Mucosa of gallbladder (tissue), 1 donor: ENCODE measurements around the gene SND1. TPM values are rescaled to one million over a fixed set of nuclear protein-coding genes. Genes with fewer than 3 reads are reported as not detected.
A peak's percentile ranks its signal among the peaks of the same experiment; 100 is the strongest.

Experiments used
- DNase-seq: peaks from one replicate; pipeline ENCODE4 v3.0.0-alpha.2; 2020; ENCODE audit warnings: low spot score
- total RNA-seq: library from RNA; stranded (reverse); gene quantifications from one replicate; pipeline ENCODE4 v1.2.1, GENCODE V29; 2021
- donor health status: DM: no; HTN: no; CAD: no.

Gene SND1
- total RNA-seq, 1 donor from 2014 or later, result 136 TPM

DNA sequence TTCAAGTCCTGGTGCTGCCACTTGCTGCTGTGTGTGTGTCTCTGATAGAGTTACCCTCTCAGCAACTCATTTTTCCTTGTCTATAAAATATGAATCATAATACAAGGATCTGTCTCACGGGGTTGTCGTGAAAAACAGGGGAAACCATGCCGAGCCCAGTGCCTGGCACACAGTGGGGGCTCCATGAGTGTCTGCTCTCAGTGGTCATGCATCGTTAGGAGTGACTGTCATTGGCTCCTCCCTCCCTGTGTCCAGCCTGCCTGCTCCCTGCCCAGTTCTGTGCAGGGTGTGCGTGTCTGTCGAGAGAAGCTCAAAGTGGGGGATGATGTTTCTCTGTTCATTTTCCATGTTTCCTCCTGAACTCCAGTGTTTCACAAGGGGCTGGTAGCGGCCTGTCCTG, 462.8 kb downstream of the SND1 start:
- no peak for DNase-seq

DNA sequence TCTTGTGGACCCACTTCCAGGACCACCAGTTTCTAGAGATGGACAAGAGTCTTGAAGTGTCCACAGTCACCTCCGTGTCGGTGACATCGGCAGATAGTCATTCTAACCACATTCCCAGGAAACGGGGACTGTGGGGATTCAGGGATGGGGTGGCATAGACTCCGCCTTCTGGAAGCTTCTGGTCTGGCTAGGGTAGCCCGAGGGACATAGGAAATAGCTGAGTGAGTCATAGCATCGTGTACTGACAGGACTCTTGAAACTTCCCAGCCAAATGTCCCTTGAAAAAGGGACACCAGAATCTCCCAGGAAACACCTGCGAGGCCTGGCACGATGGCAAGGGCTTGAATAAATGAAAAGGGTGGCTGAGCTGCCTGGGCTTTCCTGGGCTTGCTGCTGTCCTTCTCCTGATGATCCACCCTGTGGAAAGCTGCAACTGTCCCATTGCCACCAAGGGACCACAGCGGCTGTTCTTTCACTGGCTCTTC, 463.4 kb downstream of the SND1 start:
- DNase-seq, result no peak

DNA sequence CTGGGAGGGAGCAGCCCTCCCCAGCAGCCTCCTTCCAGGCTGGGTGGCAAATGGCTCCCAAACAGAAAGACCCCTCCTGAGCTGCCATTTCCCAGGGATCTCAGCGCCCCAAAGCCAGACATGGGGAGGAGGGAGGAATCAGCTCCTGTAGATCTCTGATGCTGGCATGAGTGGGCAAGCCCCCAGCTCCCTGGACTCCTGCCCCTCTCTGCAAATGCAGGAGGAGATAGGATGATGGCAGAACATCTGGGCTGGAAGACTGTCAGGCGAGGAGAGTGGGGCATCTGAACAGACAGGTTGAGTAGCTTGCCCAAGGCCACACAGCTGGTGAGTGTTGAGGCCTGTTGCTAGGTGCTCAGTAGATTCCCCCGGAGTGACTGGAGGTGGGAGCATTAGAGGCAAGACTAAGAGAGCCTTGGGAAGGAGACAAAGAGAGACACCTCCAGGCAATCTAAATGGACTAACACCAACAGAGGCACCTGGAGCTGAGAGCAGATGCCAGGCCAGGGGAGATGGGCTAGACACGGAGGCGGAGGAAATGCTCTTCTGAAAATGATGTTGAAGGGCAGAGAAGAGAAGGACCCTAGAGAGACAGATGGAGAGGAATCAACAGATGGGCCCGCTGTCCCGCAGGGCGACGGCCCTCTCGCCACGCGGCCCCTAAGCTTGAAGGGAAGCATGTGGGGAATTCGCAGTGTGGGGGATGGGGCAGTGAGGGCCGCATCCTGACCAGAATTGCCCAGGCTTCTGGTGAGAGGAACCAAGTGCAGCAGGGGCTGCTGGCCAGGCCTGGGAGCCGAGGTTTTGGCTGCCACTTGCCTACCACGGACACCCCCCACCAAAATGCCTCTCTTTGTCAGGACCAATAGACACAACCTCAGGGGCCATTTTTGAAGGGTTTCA, 464.1 kb downstream of the SND1 start:
- DNase-seq, result no peak

DNA sequence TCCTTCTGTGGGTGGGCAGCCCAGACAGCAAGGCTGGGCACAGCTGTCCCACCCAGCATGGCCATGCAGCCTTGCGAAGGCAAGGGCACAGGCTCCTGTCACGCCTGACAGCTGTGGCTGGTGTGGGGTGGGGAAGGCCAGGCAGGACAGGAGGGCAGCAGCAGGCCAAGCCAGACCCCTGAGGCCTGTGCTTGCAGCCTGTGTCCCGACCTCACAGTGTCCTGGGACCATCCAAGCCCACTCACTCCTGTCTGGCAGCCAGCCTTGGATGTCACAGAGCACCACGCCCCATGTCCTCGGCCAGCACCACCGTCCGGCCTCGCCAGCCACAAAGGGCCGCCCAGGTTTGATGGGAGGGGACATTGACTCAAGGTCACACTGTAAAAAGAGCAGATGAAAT, 464.7 kb downstream of the SND1 start:
- no peak for DNase-seq

DNA sequence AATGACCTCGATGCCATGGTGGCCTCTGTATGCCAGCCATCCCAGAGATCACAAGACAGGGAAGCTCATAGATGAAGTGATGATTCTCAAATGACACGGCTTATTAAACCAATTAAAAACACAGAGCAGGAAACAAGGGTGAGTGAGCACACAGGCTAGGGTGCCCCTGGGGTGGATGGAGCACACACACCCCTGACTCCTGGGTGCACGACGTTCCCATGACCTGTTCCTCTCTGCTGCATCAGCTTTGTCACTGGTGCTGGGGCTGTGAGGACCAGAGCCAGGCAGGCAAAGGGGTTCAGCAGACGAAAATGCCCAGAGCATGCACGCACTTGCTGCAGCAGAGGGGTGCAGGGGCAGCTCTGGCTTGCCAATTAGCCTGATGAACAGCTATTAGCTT, 465.7 kb downstream of the SND1 start:
- DNase-seq, result no peak

DNA sequence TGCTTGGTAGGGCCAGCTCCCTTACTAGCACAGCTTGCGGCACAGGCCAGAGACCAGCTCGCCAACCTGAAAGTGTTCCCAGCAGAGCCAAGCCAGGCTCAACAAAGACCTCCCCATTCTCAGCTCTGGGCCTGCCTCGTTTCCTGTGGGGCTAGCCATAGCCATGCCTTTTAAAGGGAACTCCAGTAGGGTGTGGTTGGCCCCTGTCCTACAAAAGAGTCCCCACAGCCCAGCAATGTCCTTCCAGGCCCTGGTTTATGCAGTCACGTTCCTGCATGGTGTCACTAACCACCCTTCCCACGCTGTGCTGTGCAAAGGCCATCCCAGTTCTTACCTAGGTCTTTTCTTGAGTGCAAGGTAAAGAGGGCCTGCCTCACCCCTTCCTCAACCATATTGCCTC, 467.0 kb downstream of the SND1 start:
- no peak for DNase-seq

DNA sequence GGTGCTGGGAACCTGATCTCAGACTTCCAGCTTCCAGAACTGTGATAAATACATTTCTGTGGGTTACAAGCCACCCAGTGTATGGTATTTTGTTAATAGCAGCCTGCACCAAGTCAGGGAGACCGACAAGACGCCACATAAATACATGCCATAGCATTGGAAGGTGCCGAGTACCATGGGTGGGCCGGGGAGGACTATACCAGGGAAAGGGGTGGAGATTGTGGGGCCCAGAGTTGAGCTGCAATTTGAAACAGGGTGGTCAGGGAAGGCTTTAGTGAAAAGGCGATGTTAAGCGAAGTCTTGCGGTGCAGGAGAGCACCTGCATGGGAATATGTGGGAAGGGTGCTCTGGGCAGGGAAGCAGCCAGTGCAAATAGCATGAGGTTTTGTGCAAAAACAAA, 468.1 kb downstream of the SND1 start:
- no peak for DNase-seq

DNA sequence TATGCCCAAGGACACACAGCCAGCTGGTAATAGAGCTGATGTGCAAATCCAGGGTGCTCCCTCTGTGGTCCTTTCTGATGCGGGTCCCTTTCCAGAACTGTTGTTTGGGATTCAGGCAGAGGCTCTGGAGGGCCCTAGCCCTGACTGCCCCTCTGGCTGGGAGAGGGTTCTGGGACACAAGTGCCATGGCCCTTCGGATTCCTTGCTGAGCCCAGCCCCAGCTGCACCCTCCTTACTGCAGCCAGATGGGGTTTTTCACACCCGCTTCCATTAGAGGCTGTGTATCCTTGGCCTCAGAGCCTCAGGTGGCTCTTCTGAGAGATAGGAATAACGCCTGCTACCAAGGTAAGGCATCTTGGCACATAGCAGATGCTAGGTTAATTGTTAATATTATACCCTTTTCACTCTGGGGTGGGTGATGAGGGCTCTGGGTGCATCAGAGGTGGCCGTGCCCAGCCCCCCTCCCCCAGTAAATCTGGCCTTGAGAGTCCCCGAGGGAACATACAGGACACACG, 469.0 kb downstream of the SND1 start:
- DNase-seq, result no peak

DNA sequence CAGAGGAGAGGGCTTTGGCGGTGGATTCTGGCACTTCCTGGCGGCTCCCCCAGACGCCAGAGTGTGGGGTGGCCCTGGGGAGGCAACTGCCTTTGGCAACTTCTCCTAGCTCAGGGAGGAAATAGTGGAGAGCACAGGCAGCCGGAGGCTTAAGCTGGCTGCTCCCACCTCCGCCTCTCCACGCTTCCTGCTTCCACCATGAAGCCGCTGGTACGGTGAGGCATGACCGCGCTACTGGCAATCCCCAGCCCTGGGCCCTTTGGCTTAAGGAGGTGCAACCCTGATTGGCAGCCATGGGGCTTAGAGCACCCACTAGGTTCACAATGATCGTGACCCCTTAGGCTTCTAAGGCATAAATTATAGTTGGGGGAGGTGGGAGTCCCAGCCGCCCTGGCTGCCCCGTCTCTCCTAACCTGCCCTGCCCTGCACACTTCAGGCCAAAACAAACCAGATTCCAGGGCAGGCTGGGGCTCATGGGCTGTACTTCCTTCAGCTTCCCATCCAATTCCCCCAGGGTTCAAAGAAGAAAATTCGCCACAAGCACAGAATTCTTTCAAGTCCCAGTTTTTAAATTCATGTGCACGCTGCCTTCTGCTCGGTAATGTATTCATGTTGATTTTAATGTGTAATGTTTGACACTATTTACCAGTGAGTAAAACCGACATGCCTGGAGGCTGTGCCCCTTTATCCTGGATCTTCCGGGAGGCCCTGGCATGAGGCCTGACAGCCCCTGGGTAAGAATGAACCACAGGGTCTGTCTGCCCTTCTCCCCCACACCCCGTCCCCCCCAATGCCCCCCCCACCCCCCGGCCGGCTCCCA, 469.9 kb downstream of the SND1 start:
- no peak for DNase-seq

DNA sequence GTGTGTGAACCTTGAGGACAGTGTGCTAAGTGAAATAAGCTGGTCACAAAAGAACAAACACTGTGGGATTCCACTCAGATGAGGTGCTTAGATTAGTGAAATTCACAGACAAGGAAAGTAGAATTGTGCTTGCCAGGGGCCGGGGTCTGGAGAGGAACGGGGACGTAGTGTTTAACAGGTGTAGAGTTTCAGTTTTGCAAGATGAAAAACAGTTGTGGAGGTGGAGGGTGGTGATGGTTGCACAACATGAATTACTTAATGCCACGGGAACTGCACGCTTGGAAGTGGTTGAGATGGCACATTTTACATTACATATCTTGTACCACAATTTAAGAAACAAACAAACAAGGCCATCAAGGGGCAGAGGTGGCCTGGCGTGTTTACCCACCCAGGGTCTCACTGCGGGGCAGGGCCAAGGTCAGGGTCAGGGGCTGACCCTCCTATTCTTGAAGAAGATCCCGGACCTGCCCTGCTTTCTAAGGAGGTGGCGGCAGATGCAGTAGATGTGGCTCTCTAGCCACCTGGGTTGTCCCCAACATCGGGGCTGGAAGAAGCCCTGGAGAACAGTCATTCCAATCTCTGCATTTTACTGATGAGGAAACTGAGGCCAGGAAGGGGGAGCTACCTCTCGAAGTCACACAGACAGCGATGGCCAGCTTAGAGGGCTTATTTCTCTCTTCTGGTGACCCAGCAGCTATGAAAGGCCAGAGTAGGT, 470.7 kb downstream of the SND1 start:
- no peak for DNase-seq

DNA sequence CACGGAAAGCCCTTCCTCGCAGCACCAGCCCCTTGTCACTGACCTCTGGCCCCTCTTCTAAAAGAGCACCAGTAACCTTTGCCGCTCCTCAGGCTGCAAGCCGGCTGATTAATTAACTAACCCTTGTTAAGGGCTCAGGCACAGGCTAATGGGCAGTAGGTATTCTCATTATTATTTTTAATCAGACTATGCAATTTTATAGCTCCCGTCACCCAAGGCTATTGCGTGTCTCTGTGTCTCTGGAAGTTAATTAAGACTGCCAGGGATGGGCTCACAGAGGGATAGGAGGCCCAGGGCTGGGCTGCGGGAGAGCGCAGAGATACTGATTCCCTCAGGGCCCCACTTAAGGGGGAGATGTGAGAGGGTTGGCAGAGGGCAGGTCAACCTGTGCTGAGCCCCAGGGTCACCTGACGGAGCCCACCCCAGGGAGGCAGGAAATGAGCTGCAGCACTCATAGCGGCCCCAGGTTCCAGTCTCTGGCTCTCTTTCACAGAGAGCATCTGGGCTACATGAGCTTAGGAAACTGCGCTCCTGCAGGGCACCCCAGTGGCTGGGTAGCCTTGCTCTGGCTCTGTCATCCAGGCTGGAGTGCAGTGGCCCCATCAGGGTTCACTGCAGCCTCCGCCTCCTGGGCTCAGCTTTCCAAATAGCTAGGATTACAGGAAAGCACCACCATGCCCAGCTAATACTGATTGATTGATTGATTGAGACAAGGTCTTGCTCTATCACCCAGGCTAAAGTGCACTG, 471.5 kb downstream of the SND1 start:
- no peak for DNase-seq

DNA sequence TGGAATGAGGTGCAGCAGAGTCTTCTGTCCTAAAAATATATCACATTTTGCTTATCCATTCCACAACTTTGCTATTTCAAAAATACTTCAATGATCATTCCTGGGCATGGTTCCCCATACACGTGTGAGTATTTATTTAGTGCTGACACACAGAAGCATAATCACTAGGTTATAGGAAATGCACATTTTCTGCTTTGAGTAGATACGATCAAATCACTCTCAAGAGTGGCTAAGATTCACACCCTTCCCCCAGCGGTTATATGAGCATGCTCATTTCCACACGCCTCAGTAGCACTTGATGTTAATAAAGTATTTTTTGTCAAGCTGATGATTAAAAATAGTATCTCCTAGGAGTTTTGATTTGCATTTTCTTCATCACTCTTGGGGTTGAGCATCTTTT, 472.8 kb downstream of the SND1 start:
- DNase-seq, result no peak

DNA sequence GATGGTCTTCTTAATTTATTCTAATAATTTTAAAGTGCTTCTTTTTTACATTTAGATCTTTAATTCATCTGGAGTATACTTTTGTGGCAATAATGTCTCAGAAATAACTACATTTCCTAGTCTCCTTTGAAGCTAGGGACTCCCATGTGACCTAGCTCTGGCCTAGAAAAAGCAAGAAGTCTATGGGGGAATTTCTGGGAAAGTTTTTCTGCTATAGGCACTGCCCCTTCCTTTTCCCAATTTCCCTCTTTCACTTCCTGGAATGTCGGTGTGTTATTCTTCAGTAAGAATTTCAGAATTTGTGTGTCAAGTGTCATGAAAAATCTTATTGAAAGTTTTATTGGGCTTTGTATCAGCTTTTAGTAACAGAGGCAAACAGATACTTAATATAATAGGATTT, 473.8 kb downstream of the SND1 start:
- DNase-seq, result no peak

DNA sequence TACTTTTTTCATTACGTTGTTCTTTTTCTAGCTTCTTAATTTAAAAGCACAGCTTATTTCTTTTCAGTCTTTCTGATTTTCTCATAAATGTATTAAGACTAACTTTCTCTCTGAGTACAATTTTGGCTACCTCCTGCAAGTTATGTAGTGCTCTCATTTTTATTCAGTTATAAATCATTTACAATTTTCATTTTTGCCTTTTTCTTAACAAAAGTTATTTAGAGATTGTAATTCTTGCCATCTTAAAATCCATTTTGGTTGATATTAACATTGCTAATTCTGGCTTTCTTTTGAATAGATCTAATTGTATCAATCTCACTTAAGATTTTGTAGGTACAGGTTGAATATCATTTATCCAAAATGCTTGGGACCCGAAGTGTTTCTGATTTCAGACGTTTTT, 476.4 kb downstream of the SND1 start:
- no peak for DNase-seq

DNA sequence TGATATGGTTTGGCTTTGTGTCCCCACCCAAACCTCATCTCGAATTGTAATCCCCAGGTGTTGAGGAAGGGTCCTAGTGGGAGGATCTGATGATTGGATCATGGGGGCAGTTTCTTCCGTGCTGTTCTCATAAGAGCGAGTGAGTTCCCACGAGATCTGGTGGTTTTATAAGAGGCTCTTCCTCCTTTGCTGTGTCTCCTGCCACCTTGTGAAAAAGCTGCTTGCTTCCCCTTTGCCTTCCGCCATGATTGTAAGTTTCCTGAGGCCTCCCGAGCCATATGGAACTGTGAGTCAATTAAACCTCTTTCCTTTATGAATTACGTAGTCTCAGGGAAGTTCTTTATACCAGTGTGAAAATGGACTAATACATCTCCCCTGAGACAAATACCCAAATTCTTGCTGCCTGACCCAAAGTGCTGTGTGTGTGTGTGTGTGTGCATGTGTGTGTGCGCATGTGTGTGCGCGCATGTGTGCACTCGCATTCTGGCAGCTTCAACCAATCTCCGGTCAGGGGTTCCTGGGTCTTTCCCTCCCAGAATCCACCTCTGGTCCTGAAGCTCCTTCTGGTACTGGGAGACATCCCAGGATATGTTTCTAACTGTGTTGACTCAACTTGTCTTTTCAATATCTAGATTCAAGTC, 477.4 kb downstream of the SND1 start:
- no peak for DNase-seq

DNA sequence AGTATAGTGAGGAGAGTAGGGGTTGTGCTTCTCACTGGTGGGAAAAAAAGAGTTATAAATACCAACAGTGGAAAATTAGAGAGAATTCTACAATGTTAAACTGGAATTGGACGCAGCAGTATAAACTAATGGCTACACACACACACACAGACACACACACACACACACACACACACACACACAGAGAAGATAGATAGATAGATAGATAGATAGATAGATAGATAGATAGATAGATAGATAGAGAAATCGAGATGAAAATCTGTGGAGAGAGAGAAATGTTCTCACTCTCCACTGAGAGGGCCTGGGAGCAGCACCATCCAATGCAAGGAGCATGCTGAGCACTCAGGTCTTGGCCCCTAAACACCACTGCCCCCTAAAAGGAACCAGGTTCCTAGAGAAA, 479.1 kb downstream of the SND1 start:
- DNase-seq, result no peak

DNA sequence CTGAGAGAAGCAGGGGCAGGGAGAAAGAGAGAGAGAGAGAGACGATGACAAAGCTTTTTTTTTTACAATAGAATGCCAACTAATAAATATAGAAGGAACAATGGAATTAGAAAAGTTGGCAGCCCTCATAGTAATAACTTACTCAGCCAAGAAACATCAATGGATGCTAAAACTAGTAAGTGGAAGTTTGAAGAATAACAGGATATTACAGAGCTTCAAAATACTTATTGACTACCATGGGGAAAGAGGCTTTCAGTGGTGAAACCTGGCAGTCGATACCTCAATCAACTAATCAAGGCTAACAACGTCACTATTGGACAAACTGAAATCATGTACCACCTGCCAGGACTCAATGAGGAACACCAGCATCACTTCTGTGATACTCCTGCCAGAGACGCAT, 479.7 kb downstream of the SND1 start:
- DNase-seq, result no peak

DNA sequence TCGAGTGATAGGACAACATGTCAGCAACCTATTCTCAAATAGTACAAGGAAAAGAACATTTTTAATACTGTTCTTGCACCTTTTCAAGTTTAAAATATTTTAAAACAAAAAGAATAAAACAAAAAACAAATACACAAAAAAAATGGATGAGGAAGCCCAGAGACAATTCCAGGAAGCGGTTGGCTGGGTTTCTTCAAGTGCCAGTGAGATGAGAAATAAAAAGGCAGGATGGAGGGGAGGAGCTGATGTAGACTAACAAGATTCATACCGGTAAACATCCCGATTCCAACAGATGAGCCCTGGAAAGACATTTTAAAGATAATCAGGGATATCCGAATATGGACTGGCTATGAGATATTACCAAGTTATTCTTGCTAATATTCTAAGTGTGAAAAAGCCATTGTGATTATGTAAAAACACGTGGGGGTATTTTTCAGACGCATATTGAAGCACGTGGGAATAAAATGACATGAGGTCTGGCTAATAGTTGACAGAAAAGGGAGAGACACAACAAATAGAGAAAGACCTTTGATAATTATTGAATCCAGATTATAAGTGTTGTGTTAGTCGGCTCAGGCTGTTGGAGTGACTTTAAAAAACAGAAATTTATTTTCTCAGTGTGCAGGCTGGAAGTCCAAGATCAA, 480.6 kb downstream of the SND1 start:
- no peak for DNase-seq

DNA sequence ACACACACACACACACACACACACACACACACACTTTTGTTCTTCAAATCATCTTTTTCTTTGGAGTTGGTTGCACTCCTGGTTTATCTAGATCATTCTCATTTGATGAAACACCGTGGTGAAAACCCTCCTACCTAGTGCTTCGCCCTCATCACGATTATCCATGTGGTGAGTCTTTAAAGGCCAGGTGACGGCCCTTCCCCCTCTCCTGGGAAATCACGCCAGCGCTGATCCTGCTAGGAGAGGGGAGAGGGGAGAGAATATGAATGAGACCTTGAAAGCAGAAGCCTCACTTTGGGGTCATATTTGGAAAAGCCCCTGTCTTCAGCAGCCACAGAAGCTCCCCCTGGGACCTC, 483.1 kb downstream of the SND1 start:
- DNase-seq, result no peak

DNA sequence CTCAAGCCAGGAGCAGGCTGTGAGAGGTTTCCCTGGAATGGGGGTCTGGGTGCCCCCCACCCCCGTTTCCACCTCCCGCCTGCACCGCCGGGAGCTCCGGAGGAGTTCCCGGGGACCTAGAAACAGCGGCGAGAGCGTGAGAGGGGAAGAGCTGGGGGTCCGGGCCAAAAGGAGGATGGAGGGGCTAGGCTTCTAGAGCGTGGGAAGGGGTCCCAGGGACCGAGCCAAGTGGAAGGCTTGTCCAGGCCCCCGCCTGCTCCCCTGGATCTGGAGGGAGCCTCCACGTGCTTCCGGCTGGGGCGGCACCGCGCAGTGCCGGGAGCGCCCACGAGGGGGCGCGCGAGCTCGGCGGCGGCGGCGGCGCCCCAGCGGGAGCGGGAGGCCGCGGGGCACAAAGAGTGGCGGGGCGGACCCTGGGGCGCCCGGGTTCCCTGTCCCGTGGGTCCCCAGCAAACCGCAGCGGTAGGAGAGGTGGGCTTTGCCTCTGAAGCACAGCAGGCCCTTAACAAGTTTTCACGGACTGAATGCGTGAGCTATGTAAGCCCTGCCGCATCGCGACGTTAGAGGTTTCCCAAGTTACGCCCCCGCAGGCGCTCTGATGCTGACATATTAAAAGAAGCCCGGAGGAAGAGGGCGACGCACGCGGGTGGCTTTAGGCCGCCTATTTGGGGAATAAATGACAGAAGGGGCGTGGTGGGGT, 483.7 kb downstream of the SND1 start:
- DNase-seq, result peak; percentile 34
